Spleen (tissue), 11 donors: ENCODE measurements around the gene ARPC5. TPM values are rescaled to one million over a fixed set of nuclear protein-coding genes. Genes with fewer than 3 reads are reported as not detected.

Experiments
- DNase-seq: peaks from one replicate; pipeline ENCODE4 v3.0.0-alpha.2; 2020
- H3K27ac ChIP-seq, 8 donors: fragments of 200-600 bp; sonication (generic) in 7 of 8; 1 replicate in 4 of 8; 2 replicates in 4 of 8; pipeline versions ENCODE4 v1.5.0 to v1.8.0; 2016 to 2021; ENCODE audit warnings: inconsistent platforms in 4 of 8, mild to moderate bottlenecking in 4 of 8, moderate library complexity in 1 of 8
- H3K27me3 ChIP-seq, 7 donors: fragments of 200-600 bp; sonication (generic) in 6 of 7; replicated peaks in 1 of 7; 1 replicate in 4 of 7; 2 replicates in 3 of 7; pipeline versions ENCODE4 v1.5.0 to v1.8.0; 2016 to 2021; ENCODE audit warnings: inconsistent platforms in 3 of 7, mild to moderate bottlenecking in 1 of 7
- H3K36me3 ChIP-seq, 6 donors: fragments of 200-600 bp; sonication (generic) in 5 of 6; 1 replicate in 4 of 6; 2 replicates in 2 of 6; pipeline versions ENCODE4 v1.5.0 to v1.8.0; 2016 to 2021; ENCODE audit warnings: inconsistent platforms in 2 of 6
- H3K4me1 ChIP-seq, 6 donors: fragments of 200-600 bp; sonication (generic) in 5 of 6; 1 replicate in 3 of 6; 2 replicates in 3 of 6; pipeline versions ENCODE4 v1.5.0 to v1.8.0; 2016 to 2021; ENCODE audit warnings: inconsistent platforms in 3 of 6
- H3K4me3 ChIP-seq, 8 donors: fragments of 200-600 bp; sonication (generic) in 7 of 8; 1 replicate in 4 of 8; 2 replicates in 4 of 8; pipeline versions ENCODE4 v1.5.0 to v1.8.0; 2016 to 2021; ENCODE audit warnings: inconsistent platforms in 4 of 8, mild to moderate bottlenecking in 4 of 8, moderate library complexity in 2 of 8
- H3K9me3 ChIP-seq, 8 donors: fragments of 200-600 bp; sonication (generic) in 7 of 8; 1 replicate in 4 of 8; 2 replicates in 4 of 8; pipeline versions ENCODE4 v1.5.0 to v1.8.0; 2016 to 2021; ENCODE audit warnings: inconsistent platforms in 4 of 8
- POLR2A ChIP-seq, 3 donors: fragments of 450-650 bp; IDR thresholded peaks; one replicate each; pipeline ENCODE4 v1.5.1; 2017; ENCODE audit warnings: antibody characterized with exemption in 3 of 3, mild to moderate bottlenecking in 1 of 3
- POLR2AphosphoS5 ChIP-seq, 3 donors: sonication (generic); formaldehyde crosslinking; IDR thresholded peaks; one replicate each; pipeline ENCODE4 v1.5.1; 2017; ENCODE audit warnings: antibody characterized with exemption in 3 of 3
- WGBS, 5 donors: extraction: QIAGEN DNeasy Blood & Tissue Kit in 3 of 5; methylation state at CpG; one replicate each; pipeline versions ENCODE4 v1.1.5 to v1.1.7; 2013 to 2018; 5-methylcytosine and 5-hydroxymethylcytosine counted together
- intact Hi-C: fragments of 100-400 bp; cut with DNase I; formaldehyde crosslinking; loops from one replicate; pipeline ENCODE4 v1.15.0; 2023; ENCODE audit warnings: low total_unique reads
- polyA plus RNA-seq, 3 donors: library from polyadenylated mRNA; stranded (reverse); fragments of 200-250 nt; gene quantifications; one replicate each; pipeline ENCODE4 v1.2.1, GENCODE V29; 2013
- total RNA-seq, 7 donors: library from RNA; depleted of rRNA in 3 of 7; stranded (reverse); fragments of >200 nt in 3 of 7; fragmentation: NEBNext Ultra II Directional in 4 of 7; extraction: Animal tissue kit (Norgen Biotek cat#: 25700) in 4 of 7; gene quantifications; one replicate each; pipeline versions ENCODE4 v1.1.0 to v1.2.1, GENCODE V29; 2016 to 2021
- TF ChIP-seq, protein P1 (sequence below), 11 experiments: fragments of 200-600 bp in 7 of 11; fragments of 450-650 bp in 4 of 11; sonication (generic) in 4 of 11; IDR thresholded peaks in 8 of 11; conservative IDR thresholded peaks in 3 of 11; 1 replicate in 7 of 11; 2 replicates in 4 of 11; pipeline versions ENCODE4 v1.4.0 to v1.8.0; 2016 to 2021; ENCODE audit warnings: antibody characterized with exemption in 11 of 11, inconsistent platforms in 4 of 11, mild to moderate bottlenecking in 1 of 11
- donor health status: healthy with polysubstance abuse.
- donor health status: DM: no; HTN: no; CAD: no; lungs with moderate emphysema.
- donor health status: DM: no; HTN: no; CAD: no.
- donor health status: Bipolar disorder and iron deficiency.
- donor health status: healthy.
- donor health status: DM: no; HTN: no; CAD: no.
- donor health status: DM: yes; HTN: yes; CAD: no.

ARPC5 gene
- total and polyA plus RNA-seq, 10 donors: 122 to 221 (median 178) TPM

DNA sequence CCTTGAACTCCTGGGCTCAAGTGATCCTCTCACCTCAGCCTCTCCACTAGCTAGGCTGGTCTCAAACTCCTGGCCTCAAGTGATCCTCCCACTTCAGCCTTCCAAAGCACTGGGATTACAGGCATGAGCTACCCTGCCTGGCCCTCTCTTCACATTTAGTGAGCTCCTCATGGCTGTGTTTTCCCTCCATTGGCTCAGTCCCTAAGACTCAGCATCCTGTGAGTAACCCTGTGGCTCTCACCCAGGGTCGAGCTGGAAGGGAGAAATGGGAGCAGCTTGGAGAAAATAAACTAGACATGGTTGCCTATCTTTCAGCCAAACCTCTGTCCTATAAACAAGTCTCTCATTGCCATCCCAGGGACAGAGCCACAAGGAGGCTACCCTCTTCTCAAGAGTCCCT, 62.9 kb downstream of the ARPC5 start:
- H3K27ac ChIP-seq: peak overlapping the region in 1 of 8 donors; percentile 9
- peaks cover 0 to 42% (median 9%) of the 10 kb centered on the region in 6 donors for H3K4me1 ChIP-seq
- WGBS, 5 donors: 85 to 91% (median 90%) methylated on average over 1 of the region's 1 CpG
- peak; percentile 5 for DNase-seq
- intact Hi-C loops: no loop called here
- peaks cover 0 to 91% (median 10%) of the 10 kb centered on the region in 6 donors for H3K36me3 ChIP-seq
- H3K4me3 ChIP-seq: no peak overlapping the region
- no peaks in the 10 kb centered on the region for H3K27me3 ChIP-seq
- H3K9me3 ChIP-seq: no peaks in the 10 kb centered on the region
- TF ChIP-seq POLR2AphosphoS5 (IDR thresholded peaks at IDR 0.05) (no peak), POLR2A (IDR thresholded peaks at IDR 0.05) (no peak)
- TF ChIP-seq, protein P1, sequence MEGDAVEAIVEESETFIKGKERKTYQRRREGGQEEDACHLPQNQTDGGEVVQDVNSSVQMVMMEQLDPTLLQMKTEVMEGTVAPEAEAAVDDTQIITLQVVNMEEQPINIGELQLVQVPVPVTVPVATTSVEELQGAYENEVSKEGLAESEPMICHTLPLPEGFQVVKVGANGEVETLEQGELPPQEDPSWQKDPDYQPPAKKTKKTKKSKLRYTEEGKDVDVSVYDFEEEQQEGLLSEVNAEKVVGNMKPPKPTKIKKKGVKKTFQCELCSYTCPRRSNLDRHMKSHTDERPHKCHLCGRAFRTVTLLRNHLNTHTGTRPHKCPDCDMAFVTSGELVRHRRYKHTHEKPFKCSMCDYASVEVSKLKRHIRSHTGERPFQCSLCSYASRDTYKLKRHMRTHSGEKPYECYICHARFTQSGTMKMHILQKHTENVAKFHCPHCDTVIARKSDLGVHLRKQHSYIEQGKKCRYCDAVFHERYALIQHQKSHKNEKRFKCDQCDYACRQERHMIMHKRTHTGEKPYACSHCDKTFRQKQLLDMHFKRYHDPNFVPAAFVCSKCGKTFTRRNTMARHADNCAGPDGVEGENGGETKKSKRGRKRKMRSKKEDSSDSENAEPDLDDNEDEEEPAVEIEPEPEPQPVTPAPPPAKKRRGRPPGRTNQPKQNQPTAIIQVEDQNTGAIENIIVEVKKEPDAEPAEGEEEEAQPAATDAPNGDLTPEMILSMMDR (IDR thresholded peaks at IDR 0.05 in 8 of 11, conservative IDR thresholded peaks at IDR 0.05 in 3 of 11): no peak

GRCh38 chr1:183571678-183572268, 63.8 kb downstream of the ARPC5 start:
- Histone ChIP-seq H3K36me3 (peaks cover 0 to 90% (median 8%) of the 10 kb centered on the region in 6 donors), H3K27ac (peak overlapping the region in 1 of 8 donors; percentile 90), H3K9me3 (no peaks in the 10 kb centered on the region), H3K4me1 (peaks cover 0 to 42% (median 16%) of the 10 kb centered on the region in 6 donors), H3K4me3 (no peak overlapping the region), H3K27me3 (no peaks in the 10 kb centered on the region)
- intact Hi-C loops: no loop called here
- WGBS, 5 donors: 75 to 96% (median 92%) methylated on average over 4 of the region's 4 CpGs
- no peak for DNase-seq
- TF ChIP-seq POLR2A (IDR thresholded peaks at IDR 0.05) (no peak), POLR2AphosphoS5 (IDR thresholded peaks at IDR 0.05) (no peak)
- TF ChIP-seq, protein P1 (IDR thresholded peaks at IDR 0.05 in 8 of 11, conservative IDR thresholded peaks at IDR 0.05 in 3 of 11): no peak

Other genes with a start within 250 kb of the ARPC5 start
- gene NMNAT2, start 217.4 kb downstream of the ARPC5 start, total RNA-seq: 1 to 10 TPM in 1 of 7 donors, under 1 TPM in 6; 0.13 to 1.7 (median 0.21) TPM
- gene NMNAT2, start 217.4 kb downstream of the ARPC5 start, polyA plus RNA-seq: under 1 TPM; 0.05 to 0.10 (median 0.07) TPM
- 100 to 1,000 TPM in 1 of 7 donors, 10 to 100 TPM in 6; 51.7 to 116 (median 68.8) TPM for gene SMG7, start 163.3 kb downstream of the ARPC5 start, total RNA-seq
- gene SMG7, start 163.3 kb downstream of the ARPC5 start, polyA plus RNA-seq: 10 to 100 TPM; 14.1 to 18.3 (median 14.6) TPM
- gene NCF2, start 45.3 kb downstream of the ARPC5 start, total RNA-seq: 100 to 1,000 TPM in 5 of 7 donors, 10 to 100 TPM in 2; 62.2 to 232 (median 114) TPM
- gene NCF2, start 45.3 kb downstream of the ARPC5 start, polyA plus RNA-seq: 10 to 100 TPM; 14.9 to 34.7 (median 20.5) TPM
- not detected for gene APOBEC4, start 17.5 kb upstream of the ARPC5 start, total RNA-seq
- not detected for gene APOBEC4, start 17.5 kb upstream of the ARPC5 start, polyA plus RNA-seq
- 100 to 1,000 TPM in 4 of 7 donors, 10 to 100 TPM in 3; 66.7 to 126 (median 102) TPM for gene RGL1, start 169.3 kb upstream of the ARPC5 start, total RNA-seq
- 10 to 100 TPM; 14.3 to 30.2 (median 14.8) TPM for gene RGL1, start 169.3 kb upstream of the ARPC5 start, polyA plus RNA-seq